T-helper 1 cell treated with Interleukin-12 subunit alpha and Interleukin-12 subunit beta and Interleukin-4 antibody, amounts not matched to agents 30 ng/mL and 1 ng/mL, for 36 hours (primary cell): ENCODE measurements around the gene LRAT. TPM values are rescaled to one million over a fixed set of nuclear protein-coding genes. Genes with fewer than 3 reads are reported as not detected.

Experiments
- intact Hi-C: fragments of 100-400 bp; cut with micrococcal nuclease; formaldehyde crosslinking; loops from one replicate; pipeline ENCODE4 v1.15.1; 2024
- total RNA-seq: library from RNA; stranded (reverse); gene quantifications from 2 replicates; pipeline ENCODE4 v1.2.3, GENCODE V29; 2022

Gene LRAT
- total RNA-seq, 1 donor from 2014 or later = not detected

DNA sequence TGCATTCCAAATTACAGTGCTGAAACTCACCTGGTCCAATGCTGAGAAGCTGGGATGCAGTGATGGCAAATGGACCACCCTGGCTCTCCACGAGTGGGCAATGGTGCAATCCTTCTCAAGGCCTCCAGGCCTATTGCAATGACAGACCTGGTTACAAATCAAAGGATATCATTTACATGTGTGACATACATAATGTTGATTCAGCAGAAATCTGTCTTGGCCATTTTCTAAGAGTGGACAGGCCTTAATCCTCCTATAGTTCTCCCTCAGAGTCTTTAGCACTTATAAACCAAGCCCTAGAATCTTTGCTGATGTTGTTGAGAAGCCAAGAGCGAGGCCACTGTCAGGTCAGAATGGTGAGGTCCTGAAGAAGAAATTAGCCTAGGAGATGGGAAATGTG, 17.1 kb downstream of the LRAT start:
- intact Hi-C loops = no loop called here

DNA sequence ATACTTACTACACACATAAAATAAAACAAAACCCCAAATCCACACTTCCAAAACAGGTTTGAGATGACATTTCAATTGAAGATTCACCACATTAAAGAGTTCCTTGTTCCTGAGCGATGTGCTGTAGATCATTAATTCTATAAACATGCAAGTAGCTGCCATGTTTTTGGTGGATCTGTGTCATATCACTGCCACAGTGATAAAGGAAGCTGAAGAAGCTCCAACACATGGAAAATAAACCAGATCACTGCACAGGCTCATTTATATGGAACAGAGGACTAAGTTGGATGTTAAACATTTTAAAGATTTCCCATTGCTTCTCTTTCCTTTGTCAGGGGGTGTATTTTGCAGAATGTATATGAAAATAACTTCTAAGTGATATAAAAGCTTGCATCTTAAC, 34.5 kb downstream of the LRAT start:
- intact Hi-C loops = no loop called here

DNA sequence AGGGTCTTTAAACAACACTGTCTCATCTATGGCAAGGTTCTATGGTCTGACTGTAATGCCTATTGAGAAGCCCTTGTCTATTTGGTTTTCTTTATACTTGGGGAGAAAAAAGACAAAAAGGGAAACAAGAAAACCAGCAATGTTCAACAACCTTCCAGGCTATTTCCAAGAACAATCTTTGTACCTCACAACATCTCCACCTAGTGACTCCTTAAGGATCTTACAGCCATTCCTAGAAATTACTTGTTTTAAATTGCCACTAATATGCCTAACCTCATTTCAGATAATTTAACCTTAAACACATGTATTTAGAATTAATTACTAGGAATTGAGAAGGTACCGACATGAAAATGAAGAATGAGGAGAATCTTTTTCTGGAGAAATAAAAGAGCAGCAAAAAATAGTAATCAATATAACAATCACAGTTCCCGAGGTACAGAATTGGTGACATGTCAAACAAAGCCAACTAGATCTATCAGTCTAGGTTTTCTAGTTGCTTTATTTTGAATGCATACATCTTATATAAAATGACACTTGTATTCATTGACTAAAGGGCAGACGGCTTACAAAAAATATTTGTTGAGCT, 35.7 kb downstream of the LRAT start:
- intact Hi-C loops = loop anchor here (1.0 kb wide), 1 partner anchor 142 kb away; no protein-coding TSS in a partner anchor

DNA sequence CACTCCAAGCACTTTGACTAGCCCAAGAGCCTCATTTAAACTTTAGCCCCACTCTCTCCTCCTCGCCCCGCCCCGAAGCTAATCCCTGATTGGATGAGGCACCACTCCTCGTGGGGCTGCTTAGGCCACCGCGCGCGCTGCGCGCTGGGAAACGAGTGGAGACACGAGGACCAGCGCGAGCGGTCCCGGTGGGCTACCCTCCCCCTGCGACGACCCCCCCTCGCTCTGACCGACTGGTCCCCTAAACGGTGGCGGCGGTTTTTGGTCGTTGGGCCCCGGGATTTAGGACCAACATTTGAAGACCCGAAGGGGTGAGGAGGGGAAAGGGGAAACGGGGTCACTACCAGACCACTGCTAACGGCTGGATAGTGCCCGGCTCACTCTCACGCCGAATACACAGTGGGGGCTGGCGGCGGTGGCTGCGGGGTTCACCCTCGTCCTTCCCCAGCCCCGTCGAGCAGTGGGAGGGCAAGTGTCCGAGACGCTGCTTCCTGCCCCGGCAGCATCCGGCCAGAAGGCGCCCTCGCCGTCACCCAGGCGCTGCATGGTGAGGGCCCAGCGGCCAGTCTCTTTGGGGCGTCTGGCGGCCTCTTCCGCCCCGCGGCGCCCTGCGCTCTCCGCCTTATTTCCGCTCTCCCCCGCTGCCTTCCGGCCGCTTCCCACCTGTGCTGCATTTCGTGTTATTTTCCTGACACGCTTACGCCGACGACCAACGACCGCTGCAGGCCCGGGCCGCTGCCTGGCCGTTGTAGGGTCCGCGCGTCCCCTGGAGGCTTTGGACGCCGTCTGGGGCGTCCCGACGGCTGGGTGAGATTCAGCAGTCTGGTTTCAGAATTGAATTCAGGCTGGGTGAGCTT, 37.6 kb downstream of the LRAT start, which contains the start of gene RBM46:
Gene RBM46, plus strand, starts transcription at position 147 of the 857 bp plus-strand sequence. CDS start 15,481 bp downstream, outside the sequence.
- intact Hi-C loops = no loop called here

DNA sequence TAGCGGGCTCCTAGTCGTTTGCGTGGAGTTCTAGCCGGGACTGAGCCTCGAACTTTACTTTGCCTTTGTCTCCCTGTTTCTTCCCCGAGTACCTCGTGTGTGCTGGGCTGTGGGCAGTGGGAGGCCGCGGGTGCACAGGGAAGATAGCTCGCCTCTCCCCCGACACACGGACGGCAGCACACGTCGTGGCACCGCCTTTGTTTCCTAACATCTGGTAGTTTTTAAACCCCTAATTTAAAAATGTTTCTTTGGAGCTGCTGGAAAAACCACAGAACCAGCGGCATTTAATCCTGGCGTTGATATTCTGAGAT, 38.1 kb downstream of the LRAT start:
- intact Hi-C loops = no loop called here

Other genes with a start within 250 kb of the LRAT start
- gene PLRG1, start 193.6 kb upstream of the LRAT start, total RNA-seq = 84.2 and 91.2 TPM in 2 replicates
- gene FGB, start 181.0 kb upstream of the LRAT start, total RNA-seq = not detected in 2 replicates
- gene FGA, start 153.3 kb upstream of the LRAT start, total RNA-seq = not detected in 2 replicates
- not detected in 2 replicates for gene FGG, start 131.3 kb upstream of the LRAT start, total RNA-seq
- not detected in 2 replicates for gene RBM46, start 37.3 kb downstream of the LRAT start, total RNA-seq